Right cardiac atrium (tissue), 5 donors: ENCODE data around the gene NT5C3B. TPM values are rescaled to one million over a fixed set of nuclear protein-coding genes. Genes with fewer than 3 reads are reported as not detected.
A peak's percentile ranks its signal among the peaks of the same experiment; 100 is the strongest.
"Not testable (repeated sequence)": the region's sequence is repeated elsewhere in the genome, so short reads cannot be mapped to it uniquely, and the experiment has no call there.

Experiments used
- ATAC-seq, 2 donors: fragments of 200-7000 bp; cut with Tn5 transposase; one replicate each; pipeline versions ENCODE4 v1.8.0 to v1.9.1; 2020; ENCODE audit warnings: moderate library complexity in 2 of 2, mild to moderate bottlenecking in 1 of 2
- DNase-seq, 3 donors: peaks; one replicate each; pipeline ENCODE4 v3.0.0-alpha.2; 2020
- H3K27ac ChIP-seq: one replicate; pipeline ENCODE4 v1.5.1; 2013; ENCODE audit warnings: mild to moderate bottlenecking, low read length, control low read depth, moderate library complexity
- H3K27me3 ChIP-seq: one replicate; pipeline ENCODE4 v1.6.1; 2013; ENCODE audit not compliant: control insufficient read depth, insufficient read depth
- H3K4me1 ChIP-seq: one replicate; pipeline ENCODE4 v1.6.1; 2013; ENCODE audit warnings: low read length; ENCODE audit not compliant: control insufficient read depth, insufficient read depth
- H3K4me3 ChIP-seq: one replicate; pipeline ENCODE4 v1.5.1; 2013; ENCODE audit warnings: low read length, control low read depth
- H3K9me3 ChIP-seq: one replicate; pipeline ENCODE4 v1.6.1; 2013; ENCODE audit warnings: low read length; ENCODE audit not compliant: control insufficient read depth
- WGBS: extraction: QIAGEN DNeasy Blood & Tissue Kit; methylation state at CpG from one replicate; pipeline ENCODE4 v1.1.7; 2013; 5-methylcytosine and 5-hydroxymethylcytosine counted together
- intact Hi-C, 4 donors: fragments of 100-400 bp; cut with DNase I; formaldehyde crosslinking; loops; one replicate each; pipeline versions ENCODE4 v1.11.0 to v1.14.0; 2022 to 2023
- polyA plus RNA-seq: library from polyadenylated mRNA; stranded (reverse); fragments of 200-250 nt; gene quantifications from one replicate; pipeline ENCODE4 v1.2.3, GENCODE V29; 2013
- total RNA-seq, 4 donors: library from RNA; stranded (reverse); fragmentation: NEBNext Ultra II Directional; extraction: Animal tissue kit (Norgen Biotek cat#: 25700); gene quantifications; one replicate each; pipeline ENCODE4 v1.2.1, GENCODE V29; 2021
- donor health status: healthy with polysubstance abuse.
- donor health status: DM: no; HTN: yes; CAD: no.
- donor health status: DM: no; HTN: no; CAD: no.
- donor health status: DM: no; HTN: yes; CAD: no; lungs with severe emphysema.
- donor health status: DM: yes; HTN: yes; CAD: no.

NT5C3B gene
- total and polyA plus RNA-seq, 5 donors = 29.1 to 46.6 (median 34.8) TPM

GRCh38 chr17:41840781-41841180 is 4.7 kb upstream of the NT5C3B start:
- intact Hi-C loops, ATAC-seq, H3K4me3 ChIP-seq, H3K27ac ChIP-seq, H3K4me1 ChIP-seq, H3K9me3 ChIP-seq, H3K27me3 ChIP-seq, DNase-seq: not testable (repeated sequence)
- WGBS = 87% methylated on average over 6 of the region's 6 CpGs

- 99% methylated on average over 2 of the region's 2 CpGs for WGBS
- H3K27me3 ChIP-seq, H3K4me1 ChIP-seq, H3K9me3 ChIP-seq, ATAC-seq, H3K27ac ChIP-seq, H3K4me3 ChIP-seq, DNase-seq, intact Hi-C loops: not testable (repeated sequence)
Observed at GRCh38 chr17:41839448-41839847, 3.4 kb upstream of the NT5C3B start.

- no peak within 1 kb of the TSS for H3K4me3 ChIP-seq
- intact Hi-C loops = no loop called here
- no peak within 1 kb of the TSS for H3K27ac ChIP-seq
- 94% methylated on average over 15 of the region's 15 CpGs for WGBS
- H3K27me3 ChIP-seq = no peaks in the 10 kb centered on the region
- H3K4me1 ChIP-seq = no peaks in the 10 kb centered on the region
- DNase-seq (no peak), ATAC-seq (no peak)
- H3K9me3 ChIP-seq = no peaks in the 10 kb centered on the region
Observed at GRCh38 chr17:41837761-41838538, 1.9 kb upstream of the NT5C3B start, which contains the start of gene KLHL10. Gene KLHL10 (plus strand): TSS chr17:41837825. CDS start chr17:41837933, 108 bp downstream.

- WGBS = 56% methylated on average over 21 of the region's 21 CpGs
- Histone ChIP-seq H3K4me3 (peak overlapping the region; percentile 87), H3K9me3 (no peaks in the 10 kb centered on the region), H3K27me3 (no peaks in the 10 kb centered on the region), H3K4me1 (no peaks in the 10 kb centered on the region), H3K27ac (no peak overlapping the region)
- intact Hi-C loops = no loop called here
- DNase-seq (no peak), ATAC-seq (no peak)
Observed at GRCh38 chr17:41836550-41837196, 641 bp upstream of the NT5C3B start.

- no peaks in the 10 kb centered on the region for H3K27me3 ChIP-seq
- no peak overlapping the region for H3K27ac ChIP-seq
- H3K4me3 ChIP-seq = peak overlapping the region; percentile 87
- H3K9me3 ChIP-seq = no peaks in the 10 kb centered on the region
- intact Hi-C loops = no loop called here
- no peaks in the 10 kb centered on the region for H3K4me1 ChIP-seq
- DNase-seq (no peak), ATAC-seq (peak; percentile 54 to 60)
- 12% methylated on average over 13 of the region's 13 CpGs for WGBS
Observed at GRCh38 chr17:41835214-41835799, 725 bp downstream of the NT5C3B start.

- H3K4me1 ChIP-seq, H3K4me3 ChIP-seq, H3K27ac ChIP-seq, intact Hi-C loops, H3K27me3 ChIP-seq, DNase-seq, ATAC-seq, H3K9me3 ChIP-seq: not testable (repeated sequence)
- WGBS = 83% methylated on average over 10 of the region's 10 CpGs
Observed at GRCh38 chr17:41829961-41830360, 6.1 kb downstream of the NT5C3B start.

- intact Hi-C loops = no loop called here
- Histone ChIP-seq H3K9me3 (no peaks in the 10 kb centered on the region), H3K4me3 (no peak overlapping the region), H3K4me1 (no peaks in the 10 kb centered on the region), H3K27me3 (no peaks in the 10 kb centered on the region), H3K27ac (no peak overlapping the region)
- ATAC-seq (peak in 1 of 2 donors; percentile 9), DNase-seq (peak in 1 of 3 donors; percentile 10)
- whole genome bisulfite sequencing = 90% methylated on average over 19 of the region's 19 CpGs
Observed at GRCh38 chr17:41825175-41825845, 10.7 kb downstream of the NT5C3B start.

- no peaks in the 10 kb centered on the region for H3K4me1 ChIP-seq
- WGBS = 60% methylated on average over 7 of the region's 7 CpGs
- H3K4me3 ChIP-seq = no peak overlapping the region
- no peaks in the 10 kb centered on the region for H3K27me3 ChIP-seq
- no peaks in the 10 kb centered on the region for H3K9me3 ChIP-seq
- DNase-seq (no peak), ATAC-seq (no peak)
- H3K27ac ChIP-seq = no peak overlapping the region
- intact Hi-C loops = no loop called here
Observed at GRCh38 chr17:41824086-41824485, 11.9 kb downstream of the NT5C3B start.

- no peaks in the 10 kb centered on the region for H3K9me3 ChIP-seq
- ATAC-seq = no peak
Observed at GRCh38 chr17:41823580-41823979, 12.5 kb downstream of the NT5C3B start.

GRCh38 chr17:41823141-41823524 is 12.9 kb downstream of the NT5C3B start:
- ATAC-seq = no peak
- Histone ChIP-seq H3K27me3 (no peaks in the 10 kb centered on the region), H3K4me3 (no peak overlapping the region), H3K4me1 (no peaks in the 10 kb centered on the region), H3K9me3 (no peaks in the 10 kb centered on the region), H3K27ac (no peak overlapping the region)
- 97% methylated on average over 1 of the region's 1 CpG for WGBS
- no peak for DNase-seq
- intact Hi-C loops = no loop called here

More at GRCh38 chr17:41823580-41823979, 12.5 kb downstream of the NT5C3B start:
- H3K4me3 ChIP-seq = no peak overlapping the region
- no peaks in the 10 kb centered on the region for H3K4me1 ChIP-seq
- H3K27ac ChIP-seq = no peak overlapping the region
- DNase-seq = no peak
- H3K27me3 ChIP-seq = no peaks in the 10 kb centered on the region
- intact Hi-C loops = no loop called here
- WGBS = 84% methylated on average over 7 of the region's 7 CpGs
